GM12878 (cell line): ENCODE data around the gene PJA2. TPM values are rescaled to one million over a fixed set of nuclear protein-coding genes. Genes with fewer than 3 reads are reported as not detected.

Experiments
- ATAC-seq: fragments of 200-7000 bp; cut with Tn5 transposase; 3 replicates; pipeline ENCODE4 v1.9.1; 2020; ENCODE audit warnings: mild to moderate bottlenecking, moderate library complexity
- BruUV-seq: library from RNA; stranded (reverse); fragments of 400-500 nt; replicated peaks from 2 replicates; lab custom pipeline; 2021; lab: Mats Ljungman, UMichigan
- CTCF ChIA-PET: fragments of 300-600 bp; sonication (Branson Sonifier 250); formaldehyde crosslinking; extraction: SDS; loops from one replicate; lab custom pipeline; 2021; ENCODE audit warnings: inconsistent platforms; lab: Yijun Ruan, JAX
- POLR2A ChIA-PET: fragments of 350-600 bp; formaldehyde crosslinking; extraction: SDS; loops from one replicate; lab custom pipeline; 2021; ENCODE audit warnings: inconsistent platforms; lab: Charles Lee
- RAD21 ChIA-PET: fragments of 300-600 bp; sonication (Branson Sonifier 250); formaldehyde crosslinking; loops from one replicate; lab custom pipeline; 2023; ENCODE audit warnings: antibody characterized with exemption; ENCODE audit not compliant: unreplicated experiment; lab: Charles Lee
- SMC1A ChIA-PET: fragments of 300-600 bp; sonication (Branson Sonifier 250); formaldehyde crosslinking; loops from one replicate; lab custom pipeline; 2023; ENCODE audit not compliant: unreplicated experiment, uncharacterized antibody; lab: Charles Lee
- DNase-seq: peaks from one replicate; pipeline ENCODE4 v3.0.0-alpha.2; 2011; ENCODE audit warnings: low read depth, low spot score
- FAIRE-seq: peaks from 3 replicates; lab custom pipeline; 2011; peaks lifted over from hg19 to GRCh38; lab: Jason Lieb, UNC
- H2AFZ ChIP-seq: 2 replicates; pipeline ENCODE4 v1.6.0; 2011; ENCODE audit warnings: low read depth, low read length, control low read depth; ENCODE audit not compliant: control insufficient read depth
- H3K27ac ChIP-seq: 2 replicates; pipeline ENCODE4 v1.5.1; 2011; ENCODE audit warnings: control low read depth; ENCODE audit not compliant: control insufficient read depth, insufficient read depth
- H3K27me3 ChIP-seq, 2 experiments: replicated peaks in 1 of 2; 2 replicates each; pipeline versions ENCODE4 v1.6.0 to v1.6.1; 2011; ENCODE audit warnings: low read length in 1 of 2; ENCODE audit not compliant: control insufficient read depth in 2 of 2, insufficient read depth in 2 of 2
- H3K36me3 ChIP-seq, 2 experiments: 2 replicates each; pipeline ENCODE4 v1.5.1; 2011; ENCODE audit warnings: low read length in 1 of 2; ENCODE audit not compliant: control insufficient read depth in 2 of 2, insufficient read depth in 2 of 2
- H3K4me1 ChIP-seq: 2 replicates; pipeline ENCODE4 v1.6.1; 2011; ENCODE audit warnings: mild to moderate bottlenecking, low read length, moderate library complexity, mixed read lengths; ENCODE audit not compliant: control insufficient read depth, insufficient read depth
- H3K4me2 ChIP-seq: 2 replicates; pipeline ENCODE4 v1.6.0; 2011; ENCODE audit warnings: control low read depth; ENCODE audit not compliant: control insufficient read depth, insufficient read depth
- H3K4me3 ChIP-seq: fragments of 200-600 bp; sonication (generic); 2 replicates; pipeline ENCODE4 v1.5.1; 2016
- H3K79me2 ChIP-seq: 2 replicates; pipeline ENCODE4 v1.6.0; 2011; ENCODE audit warnings: low read length; ENCODE audit not compliant: control insufficient read depth, insufficient read depth
- H3K9ac ChIP-seq: 2 replicates; pipeline ENCODE4 v1.8.0; 2011; ENCODE audit warnings: low read length, control low read depth, mixed read lengths; ENCODE audit not compliant: control insufficient read depth, insufficient read depth
- H3K9me3 ChIP-seq: replicated peaks from 3 replicates; pipeline ENCODE4 v1.5.1; 2011; ENCODE audit warnings: mild to moderate bottlenecking, low read length; ENCODE audit not compliant: control insufficient read depth, insufficient read depth
- H4K20me1 ChIP-seq: 2 replicates; pipeline ENCODE4 v1.6.0; 2011; ENCODE audit not compliant: control insufficient read depth, insufficient read depth
- BACH1 ChIP-seq: fragments of 450-650 bp; IDR thresholded peaks from 2 replicates; pipeline ENCODE4 v1.6.1; 2017; ENCODE audit warnings: mild to moderate bottlenecking, borderline replicate concordance
- BHLHE40 ChIP-seq, 2 experiments: fragments of 450-650 bp in 1 of 2; IDR thresholded peaks; 2 replicates each; pipeline ENCODE4 v1.6.1; 2011 to 2017; ENCODE audit warnings: low read depth in 2 of 2, borderline replicate concordance in 1 of 2, improper control_type of control experiment in 1 of 2, low read length in 1 of 2, mild to moderate bottlenecking in 1 of 2
- HCFC1 ChIP-seq: fragments of 150-350 bp; IDR thresholded peaks from 2 replicates; pipeline ENCODE4 v1.6.1; 2014; ENCODE audit warnings: low read length
- MLLT1 ChIP-seq: fragments of 450-650 bp; IDR thresholded peaks from 2 replicates; pipeline ENCODE4 v1.6.1; 2016; ENCODE audit warnings: mild to moderate bottlenecking
- MXI1 ChIP-seq: fragments of 150-350 bp; IDR thresholded peaks from 2 replicates; pipeline ENCODE4 v1.6.1; 2011; ENCODE audit warnings: low read depth, mild to moderate bottlenecking, inconsistent platforms, low read length, improper control_type of control experiment
- PRDM15 ChIP-seq: fragments of 450-650 bp; formaldehyde crosslinking; IDR thresholded peaks from 2 replicates; pipeline ENCODE4 v1.4.0; 2020; ENCODE audit warnings: mild to moderate bottlenecking, moderate library complexity
- RAD51 ChIP-seq: fragments of 450-650 bp; IDR thresholded peaks from 2 replicates; pipeline ENCODE4 v1.6.1; 2016; ENCODE audit warnings: moderate library complexity, mild to moderate bottlenecking, inconsistent platforms
- RFX5 ChIP-seq: IDR thresholded peaks from 2 replicates; pipeline ENCODE4 v1.6.1; 2011; ENCODE audit warnings: low read depth, low read length, improper control_type of control experiment
- SRF ChIP-seq, 2 experiments: IDR thresholded peaks; 2 replicates each; pipeline ENCODE4 v1.6.1; 2011; ENCODE audit warnings: low read depth in 2 of 2, low read length in 2 of 2, mild to moderate bottlenecking in 1 of 2, moderate library complexity in 1 of 2
- SUZ12 ChIP-seq: fragments of 200-600 bp; sonication (generic); IDR thresholded peaks from one replicate; pipeline ENCODE4 v1.6.1; 2018; ENCODE audit warnings: antibody characterized with exemption, mild to moderate bottlenecking; ENCODE audit not compliant: unreplicated experiment
- WRNIP1 ChIP-seq: IDR thresholded peaks from 2 replicates; pipeline ENCODE4 v1.6.1; 2011; ENCODE audit warnings: low read depth, low read length, improper control_type of control experiment, borderline replicate concordance
- ZNF687 ChIP-seq: fragments of 450-650 bp; IDR thresholded peaks from 2 replicates; pipeline ENCODE4 v1.6.1; 2017; ENCODE audit warnings: mild to moderate bottlenecking, moderate library complexity
- WGBS: methylation state at CpG from one replicate; pipeline ENCODE4 v1.1.6; 2016; ENCODE audit warnings: low lambda C conversion rate; ENCODE audit not compliant: insufficient replicate concordance, insufficient coverage; ENCODE audit errors: missing lambda C conversion rate; 5-methylcytosine and 5-hydroxymethylcytosine counted together
- in situ Hi-C: fragments of 300-500 bp; cut with MboI; formaldehyde crosslinking; loops from 9 replicates; pipeline ENCODE4 v1.14.3; 2018; ENCODE audit warnings: mixed read lengths
- intact Hi-C: fragments of 100-400 bp; cut with micrococcal nuclease; formaldehyde crosslinking; loops from one replicate; pipeline ENCODE4 v1.14.2; 2022; ENCODE audit not compliant: unreplicated experiment
- polyA plus RNA-seq, 11 experiments: library from polyadenylated mRNA; depleted of rRNA in 4 of 11; unstranded in 6 of 11; stranded (reverse) in 5 of 11; fragments of >200 nt; fragmentation: Nextera tagmentation in 4 of 11; fragmentation: Illumina TruSeq in 1 of 11; extraction: Ambion mirVana in 4 of 11; extraction: Trizol in 1 of 11; gene quantifications; 1 replicate in 1 of 11; 2 replicates in 10 of 11; pipeline versions ENCODE4 v1.2.1 to v1.2.3, GENCODE V29; 2011 to 2016; ENCODE audit warnings: inconsistent platforms in 2 of 11, missing spikeins in 2 of 11, low read depth in 1 of 11
- total RNA-seq, 4 experiments: library from RNA; depleted of rRNA in 3 of 4; stranded (reverse); fragments of >200 nt in 3 of 4; fragmentation: Illumina TruSeq in 1 of 4; extraction: Trizol in 1 of 4; gene quantifications; 2 replicates each; pipeline versions ENCODE4 v1.2.1 to v1.2.3, GENCODE V29; 2013 to 2021

The PJA2 gene
- total and polyA plus RNA-seq, 10 of the 15 experiments (the other 5 are each of a cell fraction or from before 2014, with no cell fraction given), result 27.8 to 93.4 (median 47.8) TPM

- Histone ChIP-seq H3K4me2 (no peak overlapping the region), H3K27ac (no peak overlapping the region), H3K36me3 (no peaks in the 10 kb centered on the region), H3K9ac (no peak overlapping the region), H3K9me3 (no peaks in the 10 kb centered on the region), H3K27me3 (no peaks in the 10 kb centered on the region), H3K4me1 (no peaks in the 10 kb centered on the region), H3K79me2 (no peaks in the 10 kb centered on the region), H3K4me3 (no peak overlapping the region), H4K20me1 (no peaks in the 10 kb centered on the region), H2AFZ (no peak overlapping the region)
- ChIA-PET POLR2A (no interaction called here), RAD21 (interaction anchor here (0.6 to 1.5 kb wide), 5 partner anchors 27 to 797 kb away, joined by 3 to 8 read pairs (median 3); no protein-coding TSS in a partner anchor), SMC1A (interaction anchor here (0.6 to 1.3 kb wide), 8 partner anchors 11 to 894 kb away, joined by 3 to 7 read pairs (median 4); no protein-coding TSS in a partner anchor), CTCF (interaction anchor here (0.7 to 1.7 kb wide), 11 partner anchors 15 to 966 kb away, joined by 3 to 11 read pairs (median 4); no protein-coding TSS in a partner anchor)
- DNase-seq (no peak), ATAC-seq (peak; percentile 68), FAIRE-seq (no peak)
- no TSS peak for BruUV-seq
- TF ChIP-seq MLLT1 (no peak), BHLHE40 (IDR thresholded peaks at IDR 0.05; ENCODE audit: borderline replicate concordance in 1 of 2, low read depth in 2 of 2, low read length in 1 of 2) (no peak), RFX5 (no peak), SUZ12 (no peak), BACH1 (no peak), MXI1 (no peak), ZNF687 (no peak), WRNIP1 (no peak), HCFC1 (no peak), PRDM15 (CRISPR knock-in tag) (no peak), RAD51 (no peak), SRF (IDR thresholded peaks at IDR 0.05; ENCODE audit: low read depth in 2 of 2, low read length in 2 of 2) (no peak)
- 47% methylated on average over 1 of the region's 1 CpG for WGBS
- intact Hi-C loops, result loop anchor here (2.0 to 10.0 kb wide), 2 partner anchors 515 to 797 kb away; no protein-coding TSS in a partner anchor
- in situ Hi-C loops, result no loop called here
Measured at GRCh38 chr5:109439590-109439989, 29.8 kb upstream of the PJA2 start.
